HG03442 (cell line): ENCODE measurements around the gene TRPM3.

Experiments
- ATAC-seq: cut with Tn5 transposase; IDR thresholded peaks from one replicate; pipeline ENCODE4 v1.9.1; 2021; ENCODE audit warnings: mild to moderate bottlenecking, moderate library complexity; ENCODE audit not compliant: unreplicated experiment

The TRPM3 gene

GRCh38 chr9:70498866-70499265 lies 622.6 kb downstream of the TRPM3 start:
- no peak for ATAC-seq

DNA sequence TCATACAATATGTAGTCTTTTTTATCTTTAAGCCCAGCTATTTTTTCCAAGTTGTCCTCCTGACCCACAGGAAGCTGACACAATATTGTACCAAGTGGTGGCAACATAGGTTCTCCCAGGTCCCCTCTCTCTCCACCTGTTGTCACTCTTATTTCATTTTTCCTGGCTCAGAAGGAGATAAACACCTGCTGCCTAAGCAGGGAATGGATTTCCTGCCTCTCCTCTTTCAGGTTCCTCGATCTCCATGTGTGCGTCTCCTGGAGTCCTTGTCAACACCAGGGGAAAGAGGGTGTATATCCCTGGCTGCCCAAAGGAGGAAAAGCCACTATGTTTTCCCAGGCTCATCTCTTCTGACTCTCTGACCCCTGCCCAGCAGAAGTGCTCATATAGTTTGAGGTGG lies 625.2 kb downstream of the TRPM3 start:
- no peak for ATAC-seq

- ATAC-seq, result no peak
Observed at GRCh38 chr9:70495514-70495913, 625.9 kb downstream of the TRPM3 start.

- no peak for ATAC-seq
Observed at GRCh38 chr9:70494221-70494620, 627.2 kb downstream of the TRPM3 start.

- ATAC-seq, result no peak
Observed at GRCh38 chr9:70493029-70493428, 628.4 kb downstream of the TRPM3 start.

- no peak for ATAC-seq
Observed at GRCh38 chr9:70492319-70492777, 629.1 kb downstream of the TRPM3 start.

DNA sequence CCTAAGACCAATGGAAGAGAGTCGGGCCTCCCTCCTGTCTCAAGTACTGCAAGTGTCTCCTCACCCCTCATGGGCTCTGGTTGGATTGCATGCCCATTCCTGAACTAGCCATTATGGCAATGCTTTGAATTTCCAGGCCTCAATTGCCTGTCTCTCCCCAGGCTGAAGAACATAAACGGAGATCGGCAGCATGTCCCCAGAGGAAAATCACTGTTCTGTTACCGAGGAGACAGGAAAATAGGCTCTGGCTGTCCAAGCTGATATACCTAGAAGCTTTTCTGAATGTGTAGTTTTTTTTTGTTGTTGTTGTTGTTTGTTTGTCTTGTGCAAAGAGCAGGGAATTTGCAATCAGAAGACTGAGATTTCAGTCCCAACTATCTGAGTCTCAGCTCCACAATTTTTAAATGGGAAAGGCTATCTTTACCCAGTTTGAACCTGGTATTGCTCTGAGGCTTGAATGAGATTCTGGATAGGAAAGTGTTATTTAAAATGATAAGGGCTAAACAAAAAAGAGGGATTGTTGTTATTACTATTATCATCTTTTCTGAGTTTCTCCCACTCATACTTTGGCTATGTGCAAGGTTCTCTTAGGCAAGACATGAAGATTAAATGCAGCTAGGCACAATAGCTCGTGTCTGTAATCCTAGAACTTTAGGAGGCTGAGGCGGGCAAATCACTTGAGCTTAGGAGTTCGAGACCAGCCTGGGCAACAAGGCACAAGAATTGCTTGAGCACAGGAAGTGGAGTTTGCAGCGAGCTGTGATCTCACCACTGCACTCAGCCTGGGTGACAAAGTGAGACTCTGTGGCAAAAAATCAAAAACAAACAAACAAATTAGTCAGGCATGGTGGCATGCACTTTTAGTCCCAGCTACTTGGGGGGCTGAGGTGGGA lies 629.7 kb downstream of the TRPM3 start:
- no peak for ATAC-seq

GRCh38 chr9:70490478-70490877 lies 630.9 kb downstream of the TRPM3 start:
- no peak for ATAC-seq

GRCh38 chr9:70488793-70489105 lies 632.7 kb downstream of the TRPM3 start:
- ATAC-seq, result no peak

DNA sequence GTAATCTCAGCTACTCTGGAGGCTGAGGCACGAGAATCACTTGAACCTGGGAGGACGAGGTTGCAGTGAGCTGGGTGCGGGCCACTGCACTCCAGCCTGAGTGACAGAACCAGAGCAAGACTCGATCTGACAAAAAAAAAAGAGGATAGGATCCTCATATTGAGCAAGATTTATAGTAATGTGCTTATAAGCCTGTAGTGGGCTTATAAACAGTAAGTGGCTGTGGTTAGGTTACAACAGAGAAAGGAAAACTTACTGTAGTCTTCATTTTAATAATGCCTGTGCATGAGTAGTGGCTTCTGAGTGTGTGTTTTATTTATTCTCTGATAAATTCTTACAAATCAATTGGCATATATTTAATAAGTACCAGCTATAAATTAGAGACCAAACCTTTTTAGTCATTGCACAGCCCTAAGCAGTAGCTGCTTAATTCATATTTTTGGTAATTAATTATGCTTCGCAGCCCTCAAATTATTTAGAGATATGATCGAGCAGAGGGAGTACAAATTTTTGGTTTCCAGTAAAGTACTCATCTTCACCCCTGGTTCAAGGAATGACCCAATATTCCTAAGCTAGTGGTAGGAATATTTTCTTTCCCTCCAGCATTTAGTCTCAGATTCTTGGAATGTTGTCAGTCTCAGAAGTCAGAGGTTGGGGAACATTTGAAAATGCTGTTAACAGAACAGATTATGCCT lies 633.2 kb downstream of the TRPM3 start:
- ATAC-seq, result no peak

DNA sequence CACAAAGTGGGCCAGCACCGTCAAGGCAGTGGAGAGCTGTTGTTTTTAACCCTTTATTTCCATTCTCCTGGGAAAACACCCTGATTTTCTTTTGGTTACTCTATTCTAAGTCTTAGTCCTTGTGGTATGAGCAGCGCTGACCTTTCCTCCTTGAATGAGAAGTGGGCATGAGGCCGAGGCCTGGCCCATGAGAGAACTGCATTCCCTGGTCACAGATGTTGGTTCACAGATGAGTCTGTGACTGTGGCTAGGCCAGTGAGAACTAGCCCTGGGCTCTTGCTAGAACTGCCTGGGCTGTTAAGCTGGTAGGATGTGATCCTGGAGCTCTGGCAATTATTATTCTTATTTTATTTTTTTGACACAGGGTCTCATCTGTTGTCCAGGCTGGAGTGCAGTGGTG lies 635.3 kb downstream of the TRPM3 start:
- no peak for ATAC-seq

- ATAC-seq, result no peak
Observed at GRCh38 chr9:70485273-70485858, 636.1 kb downstream of the TRPM3 start.

GRCh38 chr9:70484232-70485130 lies 636.9 kb downstream of the TRPM3 start:
- ATAC-seq, result peak; percentile 82

DNA sequence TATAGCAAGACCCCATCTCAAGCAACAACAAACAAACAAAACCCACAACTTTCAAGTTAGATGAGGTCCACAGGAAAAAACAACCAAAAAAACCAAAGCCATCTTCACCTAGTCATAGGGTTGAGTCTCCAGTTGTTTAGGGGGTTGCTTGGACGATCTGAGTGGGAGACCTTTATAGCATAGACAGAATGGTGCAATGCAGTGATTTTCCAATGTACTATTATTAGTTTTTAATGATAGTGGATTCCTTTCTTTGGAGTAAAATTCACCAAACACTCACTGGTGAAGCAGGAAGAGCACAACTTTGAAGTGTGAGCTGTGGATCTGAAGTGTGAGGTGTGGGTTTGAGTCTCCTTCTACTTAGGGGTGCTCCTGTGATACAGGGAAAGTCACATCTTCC lies 640.0 kb downstream of the TRPM3 start:
- ATAC-seq, result no peak

- no peak for ATAC-seq
Observed at GRCh38 chr9:70480405-70480980, 640.9 kb downstream of the TRPM3 start.

- ATAC-seq, result no peak
Observed at GRCh38 chr9:70479880-70480291, 641.5 kb downstream of the TRPM3 start.
